T-cell (primary cell): Measurements from ENCODE around the gene MBNL2. TPM values are rescaled to one million over a fixed set of nuclear protein-coding genes. Genes with fewer than 3 reads are reported as not detected.

Experiments used
- ATAC-seq, 4 experiments: fragments of 200-7000 bp in 3 of 4; fragments of 150-1000 bp in 1 of 4; cut with Tn5 transposase; replicated peaks in 1 of 4; 1 replicate in 3 of 4; 2 replicates in 1 of 4; pipeline ENCODE4 v1.10.0; 2021; ENCODE audit warnings: moderate library complexity in 3 of 4, mild to moderate bottlenecking in 2 of 4, moderate number of reproducible peaks in 1 of 4
- CTCF ChIA-PET, 2 donors: fragments of 300-600 bp; sonication (Branson Sonifier 250); formaldehyde crosslinking; loops; one replicate each; lab custom pipeline; 2022; ENCODE audit warnings: antibody characterized with exemption in 2 of 2; lab: Charles Lee
- POLR2A ChIA-PET, 2 donors: fragments of 300-600 bp; sonication (Branson Sonifier 250); formaldehyde crosslinking; loops; one replicate each; lab custom pipeline; 2022; ENCODE audit warnings: antibody characterized with exemption in 2 of 2; lab: Charles Lee
- DNase-seq, 35 experiments: peaks; one replicate each; pipeline versions ENCODE4 v3.0.0 to v3.0.0-alpha.2; 2013 to 2023
- H3K27ac ChIP-seq: one replicate; pipeline ENCODE4 v1.5.1; 2013; ENCODE audit warnings: low read length
- H3K27me3 ChIP-seq, 2 experiments: replicated peaks in 1 of 2; 1 replicate in 1 of 2; 2 replicates in 1 of 2; pipeline versions ENCODE4 v1.6.1 to v1.7.0; 2013; ENCODE audit warnings: low read length in 1 of 2, mixed read lengths in 1 of 2; ENCODE audit not compliant: control insufficient read depth in 2 of 2, insufficient read depth in 2 of 2; ENCODE audit errors: extremely low read depth in 1 of 2
- H3K36me3 ChIP-seq, 2 donors: 1 replicate in 1 of 2; 2 replicates in 1 of 2; pipeline versions ENCODE4 v1.6.1 to v1.7.0; 2013; ENCODE audit warnings: low read length in 1 of 2; ENCODE audit not compliant: control insufficient read depth in 2 of 2, insufficient read depth in 1 of 2; ENCODE audit errors: extremely low read depth in 1 of 2
- H3K4me1 ChIP-seq, 2 experiments: 1 replicate in 1 of 2; 2 replicates in 1 of 2; pipeline versions ENCODE4 v1.6.1 to v1.7.0; 2013; ENCODE audit warnings: low read length in 2 of 2, mixed read lengths in 1 of 2; ENCODE audit not compliant: insufficient read depth in 2 of 2, control insufficient read depth in 1 of 2; ENCODE audit errors: extremely low read depth in 1 of 2
- H3K4me3 ChIP-seq, 2 donors: 1 replicate in 1 of 2; 2 replicates in 1 of 2; pipeline versions ENCODE4 v1.5.1 to v1.7.0; 2013; ENCODE audit warnings: mild to moderate bottlenecking in 2 of 2, low read length in 1 of 2, moderate library complexity in 1 of 2; ENCODE audit not compliant: control insufficient read depth in 1 of 2; ENCODE audit errors: extremely low read depth in 1 of 2
- H3K9me3 ChIP-seq: 2 replicates; pipeline ENCODE4 v1.7.0; 2013
- H3K27ac Mint-ChIP-seq, 2 donors: one replicate each; pipeline ENCODE4 v1.8.0; 2020 to 2021; ENCODE audit warnings: mild to moderate bottlenecking in 2 of 2, mixed read lengths in 2 of 2
- H3K27me3 Mint-ChIP-seq, 2 donors: one replicate each; pipeline ENCODE4 v1.8.0; 2021 to 2022; ENCODE audit warnings: mixed read lengths in 2 of 2
- H3K36me3 Mint-ChIP-seq: one replicate; pipeline ENCODE4 v1.8.0; 2021; ENCODE audit warnings: mixed read lengths
- H3K4me1 Mint-ChIP-seq, 3 donors: one replicate each; pipeline ENCODE4 v1.8.0; 2020 to 2022; ENCODE audit warnings: mixed read lengths in 3 of 3, mild to moderate bottlenecking in 1 of 3
- H3K4me3 Mint-ChIP-seq, 3 donors: one replicate each; pipeline ENCODE4 v1.8.0; 2020 to 2022; ENCODE audit warnings: mild to moderate bottlenecking in 3 of 3, mixed read lengths in 3 of 3, moderate library complexity in 3 of 3
- H3K9me3 Mint-ChIP-seq, 3 donors: one replicate each; pipeline ENCODE4 v1.8.0; 2020 to 2022; ENCODE audit warnings: mixed read lengths in 3 of 3
- WGBS: methylation state at CpG from one replicate; pipeline ENCODE4 v1.1.5; 2013; ENCODE audit warnings: missing lambda C conversion rate; ENCODE audit not compliant: insufficient coverage; 5-methylcytosine and 5-hydroxymethylcytosine counted together
- total RNA-seq, 35 experiments: library from RNA in 6 of 35; stranded (reverse) in 6 of 35; fragments of 120-200 nt in 1 of 35; gene quantifications; one replicate each; pipeline versions ENCODE4 v1.2.1 to v1.2.4 and lab custom pipeline; 2013 to 2026

MBNL2 gene, protein sequence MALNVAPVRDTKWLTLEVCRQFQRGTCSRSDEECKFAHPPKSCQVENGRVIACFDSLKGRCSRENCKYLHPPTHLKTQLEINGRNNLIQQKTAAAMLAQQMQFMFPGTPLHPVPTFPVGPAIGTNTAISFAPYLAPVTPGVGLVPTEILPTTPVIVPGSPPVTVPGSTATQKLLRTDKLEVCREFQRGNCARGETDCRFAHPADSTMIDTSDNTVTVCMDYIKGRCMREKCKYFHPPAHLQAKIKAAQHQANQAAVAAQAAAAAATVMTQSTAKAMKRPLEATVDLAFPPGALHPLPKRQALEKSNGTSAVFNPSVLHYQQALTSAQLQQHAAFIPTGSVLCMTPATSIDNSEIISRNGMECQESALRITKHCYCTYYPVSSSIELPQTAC
- total RNA-seq = 10 to 100 TPM; 21.0 to 33.7 (median 28.5) TPM
- 26.7 TPM for total RNA-seq (2013)
- 23.6 to 79.5 (median 53.0) reads per million in 29 experiments for total RNA-seq (lab: John Stamatoyannopoulos, UW)

DNA sequence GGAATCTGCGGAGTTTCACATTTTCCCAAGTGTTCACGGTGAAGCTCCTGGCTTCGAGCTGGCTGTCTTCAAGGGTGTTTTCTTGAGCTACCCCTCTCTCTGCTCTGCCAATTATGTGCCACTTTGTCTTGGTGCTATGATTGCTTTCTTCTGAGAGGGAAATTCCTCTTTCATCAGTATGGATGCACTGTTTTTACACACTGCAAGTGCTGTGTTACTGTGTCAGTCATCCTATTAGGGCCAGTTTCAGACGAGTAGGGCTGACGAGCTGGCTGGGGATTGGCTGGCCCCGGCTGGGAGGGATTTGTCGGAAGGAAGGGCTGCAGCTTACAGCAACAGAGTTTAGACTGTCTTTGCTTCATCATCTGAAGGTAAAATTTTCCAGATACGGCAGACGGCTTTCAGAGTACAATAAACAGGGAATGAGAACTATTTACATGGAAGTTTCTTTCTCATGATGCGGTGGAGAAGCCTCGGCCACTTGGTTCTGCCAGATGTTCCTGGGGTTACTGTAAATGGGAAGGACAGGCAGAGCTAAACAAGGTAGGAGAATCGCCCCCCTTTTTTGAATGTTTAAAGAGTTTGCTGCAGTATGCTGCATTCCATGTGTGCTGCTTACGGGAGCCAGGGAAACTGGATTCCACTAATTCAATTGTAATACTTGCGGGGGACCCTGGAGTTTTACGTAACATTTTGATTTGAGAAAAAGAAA is at the start of gene MBNL2:
MBNL2 (plus strand) TSS at position 345 of the 712 bp plus-strand sequence. CDS start 53,903 bp downstream, outside the sequence.
- H3K4me3 Mint-ChIP-seq = peak within 1 kb of the TSS; percentile 79 to 93 (median 85)
- H3K27me3 ChIP-seq = no peaks in the 10 kb centered on the region
- POLR2A ChIA-PET = interaction anchor here (0.6 to 4.2 kb wide), 9 partner anchors 10 to 1349 kb away, joined by 3 to 63 read pairs (median 7); partner anchors contain the start of gene RAP2A (in 2 of the 2)
- no peaks in the 10 kb centered on the region for H3K9me3 ChIP-seq
- peak; percentile 96 to 98 (median 98) for ATAC-seq
- H3K27ac ChIP-seq = peak within 1 kb of the TSS; percentile 89
- peak within 1 kb of the TSS; percentile 79 to 97 for H3K27ac Mint-ChIP-seq
- DNase-seq = peak; percentile 58 to 94 (median 86)
- peaks cover 39 to 49% (median 44%) of the 10 kb centered on the region in 3 donors for H3K4me1 Mint-ChIP-seq
- no peaks in the 10 kb centered on the region for H3K36me3 ChIP-seq
- H3K27me3 Mint-ChIP-seq = no peaks in the 10 kb centered on the region
- 9% methylated on average over 12 of the region's 15 CpGs for WGBS
- peaks cover 28 to 32% of the 10 kb centered on the region in 2 experiments for H3K4me1 ChIP-seq
- CTCF ChIA-PET = interaction anchor here in 1 of 2 donors (0.8 to 4.5 kb wide), 4 partner anchors 12 to 113 kb away, joined by 3 to 26 read pairs (median 12); no protein-coding TSS in a partner anchor
- H3K9me3 Mint-ChIP-seq = no peaks in the 10 kb centered on the region
- peaks cover 3% of the 10 kb centered on the region for H3K36me3 Mint-ChIP-seq
- peak within 1 kb of the TSS; percentile 58 to 74 for H3K4me3 ChIP-seq

- Mint-ChIP-seq H3K27me3 (peaks cover 8 to 20% of the 10 kb centered on the region in 2 donors), H3K36me3 (no peaks in the 10 kb centered on the region), H3K9me3 (peaks cover 0 to 5% (median 0%) of the 10 kb centered on the region in 3 donors), H3K4me1 (no peaks in the 10 kb centered on the region), H3K4me3 (no peak overlapping the region), H3K27ac (no peak overlapping the region)
- Histone ChIP-seq H3K4me3 (no peak overlapping the region), H3K9me3 (no peaks in the 10 kb centered on the region), H3K27me3 (peaks cover 0 to 4% of the 10 kb centered on the region in 2 experiments), H3K4me1 (no peaks in the 10 kb centered on the region), H3K27ac (no peak overlapping the region), H3K36me3 (no peaks in the 10 kb centered on the region)
- POLR2A ChIA-PET = no interaction called here
- CTCF ChIA-PET = interaction anchor here in 1 of 2 donors (0.7 kb wide), 1 partner anchor 52 kb away, joined by 3 read pairs; no protein-coding TSS in a partner anchor
- no peak for ATAC-seq
- DNase-seq = no peak
These were observed 47.5 kb upstream of the MBNL2 start for GRCh38 chr13:97174638-97175037.

- ChIA-PET POLR2A (no interaction called here), CTCF (interaction anchor here in 1 of 2 donors (0.7 kb wide), 1 partner anchor 52 kb away, joined by 3 read pairs; no protein-coding TSS in a partner anchor)
- Histone ChIP-seq H3K4me1 (no peaks in the 10 kb centered on the region), H3K27ac (no peak overlapping the region), H3K9me3 (no peaks in the 10 kb centered on the region), H3K27me3 (peaks cover 0 to 4% of the 10 kb centered on the region in 2 experiments), H3K36me3 (no peaks in the 10 kb centered on the region), H3K4me3 (no peak overlapping the region)
- H3K4me1 Mint-ChIP-seq = no peaks in the 10 kb centered on the region
- H3K9me3 Mint-ChIP-seq = peaks cover 0 to 5% (median 4%) of the 10 kb centered on the region in 3 donors
- no peak for ATAC-seq
- no peaks in the 10 kb centered on the region for H3K36me3 Mint-ChIP-seq
- H3K27ac Mint-ChIP-seq = no peak overlapping the region
- DNase-seq = no peak
- H3K4me3 Mint-ChIP-seq = no peak overlapping the region
- H3K27me3 Mint-ChIP-seq = peaks cover 8 to 21% of the 10 kb centered on the region in 2 donors
- 72% methylated on average over 4 of the region's 4 CpGs for WGBS
These were observed 47.1 kb upstream of the MBNL2 start for GRCh38 chr13:97175041-97175440.

DNA sequence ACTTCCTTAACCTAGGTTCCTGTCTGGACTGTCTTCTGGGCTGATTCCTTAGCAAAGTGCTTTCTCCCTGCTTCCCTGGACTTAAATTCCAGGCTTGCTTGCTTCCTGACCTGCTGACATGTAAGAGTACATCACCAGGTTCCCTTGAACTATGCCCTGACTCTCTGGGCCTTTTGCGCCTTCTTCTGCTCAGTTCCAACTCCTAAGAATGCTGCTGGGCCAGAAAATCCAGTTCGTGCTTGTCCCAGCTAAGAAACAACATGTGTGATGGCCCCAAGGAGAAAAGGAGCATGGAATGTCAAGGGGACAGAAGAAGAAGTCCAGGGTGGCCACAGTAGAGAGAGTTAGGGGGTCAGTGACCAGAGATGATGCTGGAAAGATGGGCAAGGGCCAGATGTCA is 42.6 kb upstream of the MBNL2 start:
- H3K36me3 Mint-ChIP-seq = no peaks in the 10 kb centered on the region
- Histone ChIP-seq H3K36me3 (no peaks in the 10 kb centered on the region), H3K4me1 (no peaks in the 10 kb centered on the region), H3K9me3 (no peaks in the 10 kb centered on the region), H3K4me3 (no peak overlapping the region), H3K27me3 (peaks cover 0 to 4% of the 10 kb centered on the region in 2 experiments), H3K27ac (no peak overlapping the region)
- ATAC-seq = no peak
- no peak for DNase-seq
- peaks cover 3 to 13% of the 10 kb centered on the region in 2 donors for H3K27me3 Mint-ChIP-seq
- H3K4me3 Mint-ChIP-seq = no peak overlapping the region
- H3K9me3 Mint-ChIP-seq = peaks cover 0 to 5% (median 4%) of the 10 kb centered on the region in 3 donors
- POLR2A ChIA-PET = no interaction called here
- no peaks in the 10 kb centered on the region for H3K4me1 Mint-ChIP-seq
- WGBS = 79% methylated on average over 2 of the region's 2 CpGs
- CTCF ChIA-PET = no interaction called here
- H3K27ac Mint-ChIP-seq = no peak overlapping the region

DNA sequence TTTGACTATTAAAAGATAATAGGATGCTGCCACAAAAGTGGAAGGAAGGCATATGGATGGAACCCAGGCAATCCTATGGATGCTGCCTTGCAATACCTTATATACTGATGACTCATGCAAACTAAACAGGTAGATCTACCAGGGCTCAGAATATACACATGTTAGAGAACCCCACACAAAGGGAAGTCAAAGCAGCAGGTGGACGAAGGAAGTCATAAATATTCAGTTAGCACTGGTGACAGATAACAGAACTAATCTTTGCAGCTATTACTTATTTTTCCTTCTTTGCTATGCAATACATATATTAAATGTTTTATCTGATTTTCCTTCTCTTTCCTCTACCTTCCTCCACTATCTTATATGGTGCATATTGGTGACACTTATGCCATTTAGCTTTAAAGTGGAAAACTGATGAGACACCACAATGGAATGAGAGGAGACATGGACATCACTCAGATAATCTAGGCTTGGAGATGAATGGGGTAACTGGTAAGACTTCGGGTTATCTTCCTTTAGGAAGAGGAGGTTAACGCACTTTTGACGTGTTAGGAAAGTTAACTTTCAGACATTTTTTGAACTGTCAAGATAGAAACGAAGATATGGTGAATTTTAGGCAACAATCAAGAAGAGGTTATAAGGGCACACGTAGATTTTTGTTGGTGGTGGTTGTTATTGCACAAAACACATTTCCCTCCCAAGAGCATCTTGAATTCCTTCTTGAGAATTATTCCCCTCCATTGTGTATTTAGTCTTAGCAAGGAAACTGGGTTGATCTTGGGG is 39.8 kb upstream of the MBNL2 start:
- H3K4me3 ChIP-seq = no peak overlapping the region
- no peak overlapping the region for H3K27ac ChIP-seq
- H3K9me3 Mint-ChIP-seq = peaks cover 0 to 4% (median 0%) of the 10 kb centered on the region in 3 donors
- CTCF ChIA-PET = no interaction called here
- H3K27me3 Mint-ChIP-seq = peaks cover 4 to 7% of the 10 kb centered on the region in 2 donors
- POLR2A ChIA-PET = interaction anchor here in 1 of 2 donors (0.5 kb wide), 1 partner anchor 19 kb away, joined by 3 read pairs; no protein-coding TSS in a partner anchor
- WGBS = 87% methylated on average over 3 of the region's 6 CpGs
- no peak overlapping the region for H3K4me3 Mint-ChIP-seq
- H3K27me3 ChIP-seq = no peaks in the 10 kb centered on the region
- H3K27ac Mint-ChIP-seq = no peak overlapping the region
- H3K36me3 ChIP-seq = no peaks in the 10 kb centered on the region
- H3K4me1 ChIP-seq = no peaks in the 10 kb centered on the region
- no peaks in the 10 kb centered on the region for H3K4me1 Mint-ChIP-seq
- no peak for ATAC-seq
- no peaks in the 10 kb centered on the region for H3K36me3 Mint-ChIP-seq
- no peaks in the 10 kb centered on the region for H3K9me3 ChIP-seq
- no peak for DNase-seq
